Endothelial cell (in vitro differentiated cells): ENCODE measurements around the gene MARCO. TPM values are rescaled to one million over a fixed set of nuclear protein-coding genes. Genes with fewer than 3 reads are reported as not detected.

ENCODE experiments used
- DNase-seq: peaks from one replicate; pipeline ENCODE4 v3.0.0; 2021; ENCODE audit warnings: low spot score
- H3K27ac Mint-ChIP-seq: one replicate; pipeline ENCODE4 v1.8.0; 2021; ENCODE audit warnings: mixed read lengths, inconsistent platforms; ENCODE audit not compliant: unreplicated experiment
- H3K27me3 Mint-ChIP-seq: one replicate; pipeline ENCODE4 v1.8.0; 2021; ENCODE audit warnings: mild to moderate bottlenecking, moderate library complexity, mixed read lengths, inconsistent platforms; ENCODE audit not compliant: unreplicated experiment
- H3K36me3 Mint-ChIP-seq: one replicate; pipeline ENCODE4 v1.8.0; 2021; ENCODE audit warnings: mild to moderate bottlenecking, low read depth, mixed read lengths, inconsistent platforms; ENCODE audit not compliant: unreplicated experiment
- H3K4me1 Mint-ChIP-seq: one replicate; pipeline ENCODE4 v1.8.0; 2021; ENCODE audit warnings: mild to moderate bottlenecking, mixed read lengths, inconsistent platforms; ENCODE audit not compliant: unreplicated experiment
- H3K4me3 Mint-ChIP-seq: one replicate; pipeline ENCODE4 v1.8.0; 2021; ENCODE audit warnings: mild to moderate bottlenecking, mixed read lengths, inconsistent platforms; ENCODE audit not compliant: unreplicated experiment
- H3K9me3 Mint-ChIP-seq: one replicate; pipeline ENCODE4 v1.8.0; 2021; ENCODE audit warnings: mixed read lengths, inconsistent platforms; ENCODE audit not compliant: unreplicated experiment
- CTCF ChIP-seq: fragments of 200-600 bp; sonication (generic); IDR thresholded peaks from one replicate; pipeline ENCODE4 v1.5.0; 2021; ENCODE audit warnings: antibody characterized with exemption; ENCODE audit not compliant: unreplicated experiment
- total RNA-seq: library from RNA; stranded (reverse); fragmentation: NEBNext Ultra II Directional; extraction: Animal tissue kit (Norgen Biotek cat#: 25700); gene quantifications from one replicate; pipeline ENCODE4 v1.2.1, GENCODE V29; 2021; ENCODE audit not compliant: unreplicated experiment

MARCO gene
- total RNA-seq, 1 donor from 2014 or later: not detected

- Mint-ChIP-seq H3K4me1 (no peaks in the 10 kb centered on the region), H3K36me3 (no peaks in the 10 kb centered on the region), H3K27ac (no peak overlapping the region), H3K4me3 (no peak overlapping the region), H3K9me3 (no peaks in the 10 kb centered on the region), H3K27me3 (no peaks in the 10 kb centered on the region)
- DNase-seq: no peak
- no peak for TF ChIP-seq CTCF
Observed at GRCh38 chr2:118925476-118925875, 16.5 kb upstream of the MARCO start.

DNA sequence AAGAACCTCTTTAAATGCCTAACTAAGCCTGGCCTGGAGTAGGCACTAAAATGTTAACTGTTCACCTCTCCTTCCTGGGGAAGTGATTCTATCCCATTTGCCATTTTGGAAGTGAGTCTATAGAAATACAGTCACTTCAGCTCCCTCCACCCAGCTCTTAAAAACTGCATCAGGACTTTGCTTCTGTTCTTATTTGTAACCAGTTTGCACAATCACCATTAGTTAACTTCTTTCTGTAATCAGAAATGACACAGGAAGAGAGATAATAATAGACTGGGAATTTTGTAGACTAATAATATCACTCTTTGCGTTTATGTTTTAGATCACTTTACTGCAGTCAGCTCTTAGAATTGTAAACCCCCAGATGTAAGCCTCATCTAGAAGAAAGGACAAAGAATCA is 16.0 kb upstream of the MARCO start:
- Mint-ChIP-seq H3K36me3 (no peaks in the 10 kb centered on the region), H3K27ac (no peak overlapping the region), H3K4me3 (no peak overlapping the region), H3K9me3 (no peaks in the 10 kb centered on the region), H3K27me3 (no peaks in the 10 kb centered on the region), H3K4me1 (no peaks in the 10 kb centered on the region)
- no peak for TF ChIP-seq CTCF
- DNase-seq: no peak

DNA sequence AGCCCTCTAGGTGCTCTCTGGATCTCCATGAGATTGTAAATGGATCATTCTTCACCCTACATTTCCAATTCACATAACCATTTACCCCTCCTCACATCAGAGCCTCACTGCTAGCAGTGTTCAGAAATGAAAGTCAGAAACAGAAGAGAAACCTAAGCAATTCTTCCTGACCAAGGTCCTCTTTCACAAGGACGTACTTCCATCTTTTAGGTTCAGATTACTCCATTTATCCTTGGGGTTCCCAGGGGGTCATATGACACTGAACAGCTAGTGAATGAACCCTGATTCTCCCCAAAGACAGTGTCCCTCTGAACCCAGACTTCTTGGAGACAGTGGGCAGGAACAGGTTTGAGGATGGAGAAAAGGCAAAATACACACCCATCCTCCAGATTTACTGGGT is 12.9 kb upstream of the MARCO start:
- no peak for TF ChIP-seq CTCF
- H3K4me1 Mint-ChIP-seq: no peaks in the 10 kb centered on the region
- H3K27me3 Mint-ChIP-seq: no peaks in the 10 kb centered on the region
- no peaks in the 10 kb centered on the region for H3K36me3 Mint-ChIP-seq
- no peaks in the 10 kb centered on the region for H3K9me3 Mint-ChIP-seq
- no peak overlapping the region for H3K27ac Mint-ChIP-seq
- DNase-seq: no peak
- H3K4me3 Mint-ChIP-seq: no peak overlapping the region

GRCh38 chr2:118932949-118933348 is 9.0 kb upstream of the MARCO start:
- Mint-ChIP-seq H3K27ac (no peak overlapping the region), H3K4me1 (no peaks in the 10 kb centered on the region)

DNA sequence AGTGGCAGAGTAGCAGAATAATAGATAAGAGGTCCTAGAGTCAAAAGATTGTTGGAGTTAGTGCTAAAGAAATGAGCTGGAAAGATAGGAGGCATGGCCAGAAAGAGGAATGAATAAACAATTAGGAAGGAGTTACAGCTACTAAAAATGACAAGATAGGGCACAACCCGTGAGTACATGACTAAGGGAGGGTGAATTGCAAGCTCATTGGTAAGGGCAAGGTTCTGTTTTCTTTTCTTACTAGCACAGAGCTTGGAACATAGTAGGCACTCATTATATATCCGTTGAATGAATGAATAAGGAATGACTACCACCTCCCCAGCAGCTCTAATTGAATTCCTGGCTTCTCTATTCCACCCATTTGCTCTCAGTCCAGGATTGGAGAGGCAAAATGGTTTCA is 5.7 kb upstream of the MARCO start:
- no peak for DNase-seq
- H3K4me3 Mint-ChIP-seq: no peak overlapping the region
- H3K27ac Mint-ChIP-seq: no peak overlapping the region
- H3K36me3 Mint-ChIP-seq: no peaks in the 10 kb centered on the region
- H3K9me3 Mint-ChIP-seq: no peaks in the 10 kb centered on the region
- H3K4me1 Mint-ChIP-seq: no peaks in the 10 kb centered on the region
- H3K27me3 Mint-ChIP-seq: no peaks in the 10 kb centered on the region
- TF ChIP-seq CTCF: no peak

More at GRCh38 chr2:118932949-118933348, 9.0 kb upstream of the MARCO start:
- no peak for TF ChIP-seq CTCF
- Mint-ChIP-seq H3K36me3 (no peaks in the 10 kb centered on the region), H3K27me3 (no peaks in the 10 kb centered on the region), H3K4me3 (no peak overlapping the region), H3K9me3 (no peaks in the 10 kb centered on the region)
- no peak for DNase-seq
